K562 (cell line): ENCODE measurements around the gene GPR35.

ENCODE experiments used
- FOXM1 ChIP-seq, 2 experiments: fragments of 450-650 bp in 1 of 2; sonication (generic) in 1 of 2; formaldehyde crosslinking in 1 of 2; IDR thresholded peaks; 2 replicates each; pipeline versions ENCODE4 v1.6.1 to v1.9.0; 2017 to 2022; ENCODE audit warnings: low read depth in 2 of 2, mild to moderate bottlenecking in 2 of 2, missing genetic modification reagents in 1 of 2, moderate library complexity in 1 of 2
- NONO ChIP-seq, 2 experiments: fragments of 200-400 bp in 1 of 2; fragments of 450-650 bp in 1 of 2; formaldehyde crosslinking in 1 of 2; IDR thresholded peaks; 2 replicates each; pipeline ENCODE4 v1.6.1; 2017; ENCODE audit warnings: low read depth in 2 of 2, mild to moderate bottlenecking in 2 of 2, moderate library complexity in 2 of 2, low read length in 1 of 2
- TRIM28 ChIP-seq: fragments of 450-650 bp; IDR thresholded peaks from 2 replicates; pipeline ENCODE4 v1.6.1; 2017

- TF ChIP-seq NONO (IDR thresholded peaks at IDR 0.05; ENCODE audit: low read depth in 2 of 2, low read length in 1 of 2) = no peak
- TF ChIP-seq TRIM28 = no peak
- TF ChIP-seq FOXM1 (IDR thresholded peaks at IDR 0.05; ENCODE audit: low read depth) = no peak
- no peak for TF ChIP-seq FOXM1 (CRISPR knock-in tag; IDR thresholded peaks at IDR 0.05; ENCODE audit: low read depth)
Measured at GRCh38 chr2:240576436-240577205, 48.7 kb upstream of the GPR35 start.
